Activated CD4-positive, alpha-beta memory T cell treated with anti-CD3 and anti-CD28 coated beads for 36 hours (primary cell): ENCODE data around the gene SPINK6. TPM values are rescaled to one million over a fixed set of nuclear protein-coding genes. Genes with fewer than 3 reads are reported as not detected.

Experiments
- CTCF ChIA-PET: fragments of 350-600 bp; sonication (Branson Sonifier 250); formaldehyde crosslinking; loops from one replicate; lab custom pipeline; 2021; ENCODE audit warnings: antibody characterized with exemption, inconsistent platforms; lab: Charles Lee
- POLR2A ChIA-PET: fragments of 350-600 bp; sonication (Branson Sonifier 250); formaldehyde crosslinking; loops from one replicate; lab custom pipeline; 2021; ENCODE audit warnings: antibody characterized with exemption; lab: Charles Lee
- DNase-seq: peaks from one replicate; pipeline ENCODE4 v3.0.0-alpha.2; 2020
- H3K27ac Mint-ChIP-seq: one replicate; pipeline ENCODE4 v1.8.0; 2021; ENCODE audit warnings: mixed read lengths
- H3K27me3 Mint-ChIP-seq: one replicate; pipeline ENCODE4 v1.8.0; 2021; ENCODE audit warnings: mixed read lengths
- H3K36me3 Mint-ChIP-seq: one replicate; pipeline ENCODE4 v1.8.0; 2021; ENCODE audit warnings: mixed read lengths
- H3K4me1 Mint-ChIP-seq: one replicate; pipeline ENCODE4 v1.8.0; 2021; ENCODE audit warnings: low read depth, mixed read lengths
- H3K4me3 Mint-ChIP-seq: one replicate; pipeline ENCODE4 v1.8.0; 2021; ENCODE audit warnings: mild to moderate bottlenecking, mixed read lengths
- H3K9me3 Mint-ChIP-seq: one replicate; pipeline ENCODE4 v1.8.0; 2021; ENCODE audit warnings: mixed read lengths
- intact Hi-C: fragments of 100-400 bp; cut with micrococcal nuclease; formaldehyde crosslinking; loops from one replicate; pipeline ENCODE4 v1.15.1; 2023
- total RNA-seq, 2 experiments: library from RNA; stranded (reverse); gene quantifications; one replicate each; pipeline ENCODE4 v1.2.3, GENCODE V29; 2021

SPINK6 gene
- total RNA-seq, 2 experiments from 2014 or later = not detected

- Mint-ChIP-seq H3K27me3 (peaks cover 6% of the 10 kb centered on the region), H3K36me3 (no peaks in the 10 kb centered on the region), H3K4me1 (peaks cover 5% of the 10 kb centered on the region), H3K4me3 (no peak overlapping the region), H3K27ac (no peak overlapping the region), H3K9me3 (no peaks in the 10 kb centered on the region)
- CTCF ChIA-PET = no interaction called here
- DNase-seq = no peak
- intact Hi-C loops = no loop called here
- POLR2A ChIA-PET = no interaction called here
These were observed 11.8 kb upstream of the SPINK6 start for GRCh38 chr5:148191010-148191409.

GRCh38 chr5:148193202-148193601 is 9.6 kb upstream of the SPINK6 start:
- no peak for DNase-seq
- Mint-ChIP-seq H3K4me1 (no peaks in the 10 kb centered on the region), H3K27me3 (peaks cover 2% of the 10 kb centered on the region), H3K4me3 (no peak overlapping the region), H3K36me3 (no peaks in the 10 kb centered on the region), H3K27ac (no peak overlapping the region), H3K9me3 (no peaks in the 10 kb centered on the region)
- intact Hi-C loops = loop anchor here (2.0 kb wide), 1 partner anchor 428 kb away; no protein-coding TSS in a partner anchor
- ChIA-PET POLR2A (no interaction called here), CTCF (no interaction called here)

GRCh38 chr5:148201151-148201550 is 1.7 kb upstream of the SPINK6 start:
- Mint-ChIP-seq H3K27me3 (peaks cover 2% of the 10 kb centered on the region), H3K4me3 (no peak overlapping the region), H3K4me1 (no peaks in the 10 kb centered on the region), H3K27ac (no peak overlapping the region), H3K9me3 (no peaks in the 10 kb centered on the region), H3K36me3 (no peaks in the 10 kb centered on the region)
- intact Hi-C loops = no loop called here
- ChIA-PET CTCF (no interaction called here), POLR2A (no interaction called here)
- DNase-seq = no peak

GRCh38 chr5:148205044-148205806 is 2.4 kb downstream of the SPINK6 start:
- ChIA-PET POLR2A (no interaction called here), CTCF (no interaction called here)
- H3K27ac Mint-ChIP-seq = no peak overlapping the region
- H3K4me3 Mint-ChIP-seq = no peak overlapping the region
- no peaks in the 10 kb centered on the region for H3K9me3 Mint-ChIP-seq
- DNase-seq = no peak
- no peaks in the 10 kb centered on the region for H3K4me1 Mint-ChIP-seq
- intact Hi-C loops = no loop called here
- H3K27me3 Mint-ChIP-seq = peaks cover 3% of the 10 kb centered on the region
- H3K36me3 Mint-ChIP-seq = no peaks in the 10 kb centered on the region

GRCh38 chr5:148205865-148206264 is 3.0 kb downstream of the SPINK6 start:
- DNase-seq = no peak
- intact Hi-C loops = no loop called here
- Mint-ChIP-seq H3K9me3 (no peaks in the 10 kb centered on the region), H3K27me3 (peaks cover 3% of the 10 kb centered on the region), H3K27ac (no peak overlapping the region), H3K4me1 (no peaks in the 10 kb centered on the region), H3K36me3 (no peaks in the 10 kb centered on the region), H3K4me3 (no peak overlapping the region)
- ChIA-PET CTCF (no interaction called here), POLR2A (no interaction called here)

GRCh38 chr5:148206620-148207019 is 3.8 kb downstream of the SPINK6 start:
- Mint-ChIP-seq H3K27ac (no peak overlapping the region), H3K27me3 (peaks cover 3% of the 10 kb centered on the region), H3K4me3 (no peak overlapping the region), H3K4me1 (no peaks in the 10 kb centered on the region), H3K36me3 (no peaks in the 10 kb centered on the region), H3K9me3 (no peaks in the 10 kb centered on the region)
- POLR2A ChIA-PET = no interaction called here
- CTCF ChIA-PET = no interaction called here
- intact Hi-C loops = no loop called here
- DNase-seq = no peak

- Mint-ChIP-seq H3K36me3 (no peaks in the 10 kb centered on the region), H3K4me1 (no peaks in the 10 kb centered on the region), H3K27ac (no peak overlapping the region), H3K4me3 (no peak overlapping the region), H3K27me3 (peaks cover 3% of the 10 kb centered on the region), H3K9me3 (no peaks in the 10 kb centered on the region)
- DNase-seq = no peak
- intact Hi-C loops = no loop called here
- ChIA-PET POLR2A (no interaction called here), CTCF (no interaction called here)
These were observed 5.4 kb downstream of the SPINK6 start for GRCh38 chr5:148208226-148208625.

- Mint-ChIP-seq H3K9me3 (no peaks in the 10 kb centered on the region), H3K4me3 (no peak overlapping the region), H3K4me1 (no peaks in the 10 kb centered on the region), H3K36me3 (no peaks in the 10 kb centered on the region), H3K27ac (no peak overlapping the region), H3K27me3 (peaks cover 3% of the 10 kb centered on the region)
- ChIA-PET POLR2A (no interaction called here), CTCF (no interaction called here)
- no peak for DNase-seq
- intact Hi-C loops = no loop called here
These were observed 6.4 kb downstream of the SPINK6 start for GRCh38 chr5:148209151-148209770.

GRCh38 chr5:148214665-148215185 is 11.9 kb downstream of the SPINK6 start:
- CTCF ChIA-PET = no interaction called here
- no peak for DNase-seq
- Mint-ChIP-seq H3K27ac (no peak overlapping the region), H3K4me1 (no peaks in the 10 kb centered on the region), H3K27me3 (no peaks in the 10 kb centered on the region), H3K9me3 (peaks cover 7% of the 10 kb centered on the region), H3K4me3 (no peak overlapping the region), H3K36me3 (no peaks in the 10 kb centered on the region)
- intact Hi-C loops = no loop called here
- POLR2A ChIA-PET = no interaction called here

GRCh38 chr5:148221508-148221907 is 18.7 kb downstream of the SPINK6 start:
- Mint-ChIP-seq H3K4me3 (no peak overlapping the region), H3K9me3 (peaks cover 7% of the 10 kb centered on the region), H3K36me3 (no peaks in the 10 kb centered on the region), H3K4me1 (no peaks in the 10 kb centered on the region), H3K27ac (no peak overlapping the region), H3K27me3 (peaks cover 7% of the 10 kb centered on the region)
- DNase-seq = no peak
- ChIA-PET CTCF (no interaction called here), POLR2A (no interaction called here)
- intact Hi-C loops = no loop called here

- DNase-seq = no peak
- CTCF ChIA-PET = no interaction called here
- H3K27ac Mint-ChIP-seq = no peak overlapping the region
- H3K27me3 Mint-ChIP-seq = peaks cover 8% of the 10 kb centered on the region
- intact Hi-C loops = no loop called here
- POLR2A ChIA-PET = no interaction called here
- no peaks in the 10 kb centered on the region for H3K4me1 Mint-ChIP-seq
- H3K36me3 Mint-ChIP-seq = no peaks in the 10 kb centered on the region
- no peak overlapping the region for H3K4me3 Mint-ChIP-seq
- H3K9me3 Mint-ChIP-seq = no peaks in the 10 kb centered on the region
These were observed 21.4 kb downstream of the SPINK6 start for GRCh38 chr5:148224117-148224742.

GRCh38 chr5:148228392-148228984 is 25.6 kb downstream of the SPINK6 start:
- no peak overlapping the region for H3K27ac Mint-ChIP-seq
- ChIA-PET POLR2A (no interaction called here), CTCF (no interaction called here)
- no peaks in the 10 kb centered on the region for H3K4me1 Mint-ChIP-seq
- no peak overlapping the region for H3K4me3 Mint-ChIP-seq
- H3K9me3 Mint-ChIP-seq = no peaks in the 10 kb centered on the region
- intact Hi-C loops = no loop called here
- no peaks in the 10 kb centered on the region for H3K36me3 Mint-ChIP-seq
- H3K27me3 Mint-ChIP-seq = peaks cover 6% of the 10 kb centered on the region
- no peak for DNase-seq
